Fibroblast of skin of back (primary cell): ENCODE results near the gene ACOT7.
A peak's percentile ranks its signal among the peaks of the same experiment; 100 is the strongest.

Experiments
- DNase-seq: peaks from one replicate; pipeline ENCODE4 v3.0.0-alpha.2; 2013

Gene ACOT7

DNA sequence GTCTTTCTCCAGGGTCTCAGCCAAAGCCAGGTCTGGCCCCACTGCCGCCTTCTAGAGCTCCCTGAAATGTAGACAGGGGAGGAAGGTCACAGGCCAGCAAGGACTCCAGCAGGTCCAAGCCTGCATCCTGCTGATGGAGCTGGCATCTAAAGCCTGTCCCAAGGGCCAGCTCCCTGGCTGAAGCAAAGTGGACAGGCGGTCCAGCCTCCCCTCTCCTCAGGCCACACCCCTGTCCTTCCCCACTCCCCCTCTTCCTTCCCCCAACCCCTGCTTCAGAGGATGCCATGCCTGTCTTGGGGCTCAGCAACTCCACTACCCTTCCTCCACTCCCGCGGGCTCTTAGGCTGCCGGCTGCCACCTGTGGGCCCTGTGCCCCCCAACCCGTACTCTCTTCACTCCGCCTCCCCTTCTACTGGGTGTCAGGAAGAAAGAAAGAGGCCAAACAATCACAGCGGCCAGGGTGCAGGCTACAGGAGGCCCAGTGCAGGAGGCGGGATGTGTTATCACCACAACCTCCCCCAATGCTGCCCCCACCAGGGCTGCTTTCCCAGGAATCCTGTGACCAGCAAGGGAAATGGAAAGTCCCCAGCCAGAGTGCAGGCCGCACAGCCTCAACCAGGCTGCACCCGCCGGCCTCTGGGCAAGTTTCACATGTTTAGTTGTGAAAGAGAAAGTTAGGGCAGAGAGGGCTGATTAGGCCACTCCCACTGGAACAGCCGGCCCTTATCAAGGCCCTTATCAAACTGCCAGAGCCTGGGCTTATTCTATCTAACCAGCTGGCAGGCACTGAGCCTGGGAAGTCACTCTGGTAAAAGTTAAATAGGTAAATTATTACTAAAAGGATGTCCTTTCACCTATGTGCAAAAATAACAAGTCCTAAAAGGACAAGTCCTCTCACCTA is 34.1 kb downstream of the ACOT7 start:
- DNase-seq = peak; percentile 20

DNA sequence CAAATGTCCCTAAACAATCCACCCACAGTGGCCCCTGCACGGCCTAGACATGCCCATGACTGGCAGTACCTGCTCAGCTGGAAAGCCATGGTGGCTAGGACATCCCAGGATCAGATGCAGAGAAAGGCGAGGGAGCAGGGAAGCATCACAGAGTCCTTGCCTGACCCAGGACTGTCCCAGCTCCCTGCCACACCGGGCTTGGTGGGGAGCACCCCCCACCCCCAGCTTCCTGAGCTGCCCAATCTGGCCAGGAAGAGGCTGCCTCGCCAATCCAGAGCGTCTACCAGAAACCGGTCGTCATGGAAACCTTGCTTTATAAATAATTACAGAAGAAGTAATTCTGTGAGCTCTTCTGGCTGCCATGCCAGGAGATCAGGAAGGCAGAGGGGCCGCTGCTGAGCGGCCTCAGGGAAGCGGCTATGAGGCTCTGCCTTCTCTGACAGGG is 34.8 kb downstream of the ACOT7 start:
- DNase-seq = peak; percentile 48

DNA sequence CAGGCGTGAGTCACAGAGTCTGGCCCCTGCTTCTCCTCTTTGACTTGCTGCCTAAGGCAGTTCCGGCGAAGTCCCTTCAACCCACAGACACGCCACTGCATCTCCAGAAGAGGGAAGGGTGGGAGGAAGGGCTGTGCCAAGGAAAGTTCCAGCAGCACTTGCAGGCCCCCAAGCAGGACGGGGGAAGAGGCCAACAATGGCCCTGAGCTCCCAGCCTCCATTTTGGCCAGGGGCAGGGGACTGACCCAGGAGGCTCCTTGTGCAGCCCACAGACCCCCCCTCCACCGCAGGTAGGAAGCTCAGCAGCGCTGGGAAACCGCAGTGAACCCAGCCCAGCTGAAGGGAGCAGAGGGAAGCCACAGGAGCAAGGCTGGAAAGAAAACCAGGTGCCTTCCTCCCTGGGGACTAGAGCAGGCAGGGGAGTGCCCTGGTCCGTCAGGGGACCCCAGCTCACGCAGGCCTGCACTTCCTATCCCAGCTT is 35.4 kb downstream of the ACOT7 start:
- no peak for DNase-seq

DNA sequence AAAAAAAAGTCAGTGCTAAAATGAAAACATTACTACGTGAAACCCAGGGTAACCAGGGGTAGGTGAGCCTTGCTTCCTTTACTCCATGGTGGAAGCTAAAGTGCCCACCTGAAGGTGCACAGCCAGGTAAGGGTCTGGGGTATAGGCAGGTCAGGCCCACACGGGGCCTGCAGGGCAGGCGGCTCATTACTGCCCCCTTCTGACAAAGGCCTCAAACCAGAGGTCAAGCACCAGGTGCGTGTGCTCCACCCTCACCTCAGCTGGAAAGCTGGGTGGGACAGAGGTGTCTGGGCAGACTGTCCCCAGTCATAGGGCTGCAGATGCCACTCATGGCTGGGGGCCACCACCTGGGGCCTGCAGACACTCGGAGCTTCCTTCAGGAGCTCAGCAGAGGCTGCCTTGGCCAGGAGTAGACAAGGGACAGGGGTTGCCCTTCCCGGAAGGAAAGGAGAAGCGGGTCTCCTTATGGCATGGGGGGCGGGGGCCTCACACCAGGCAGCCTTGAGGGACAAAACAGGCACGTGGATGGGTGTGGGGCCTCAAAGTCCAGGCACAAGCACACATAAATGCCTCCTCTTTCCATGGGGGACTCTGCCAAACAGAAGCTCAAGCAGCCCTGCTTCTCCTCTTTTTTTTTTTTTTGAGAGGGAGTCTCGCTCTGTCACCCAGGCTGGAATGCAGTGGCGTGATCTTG is 36.2 kb downstream of the ACOT7 start:
- DNase-seq = no peak

DNA sequence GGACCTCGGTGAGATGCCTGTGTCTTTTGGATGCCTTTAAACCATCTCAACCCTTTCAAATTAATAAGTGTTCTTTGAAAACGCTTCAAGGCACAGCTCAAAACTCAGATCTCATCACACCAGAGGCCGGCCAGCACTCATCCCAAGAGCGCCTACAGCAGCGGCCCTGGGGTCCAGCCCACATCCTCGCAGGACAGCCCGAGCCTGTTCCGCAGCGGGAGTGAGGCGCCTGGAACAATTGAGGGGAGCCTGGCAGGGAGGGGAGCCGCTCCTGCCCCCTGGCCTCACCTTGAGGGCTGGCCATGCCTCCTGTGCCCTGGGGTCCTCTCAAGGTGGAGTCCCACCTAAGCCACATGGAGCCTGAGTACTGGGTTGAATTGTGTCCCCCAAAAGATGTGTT is 37.9 kb downstream of the ACOT7 start:
- DNase-seq = no peak

DNA sequence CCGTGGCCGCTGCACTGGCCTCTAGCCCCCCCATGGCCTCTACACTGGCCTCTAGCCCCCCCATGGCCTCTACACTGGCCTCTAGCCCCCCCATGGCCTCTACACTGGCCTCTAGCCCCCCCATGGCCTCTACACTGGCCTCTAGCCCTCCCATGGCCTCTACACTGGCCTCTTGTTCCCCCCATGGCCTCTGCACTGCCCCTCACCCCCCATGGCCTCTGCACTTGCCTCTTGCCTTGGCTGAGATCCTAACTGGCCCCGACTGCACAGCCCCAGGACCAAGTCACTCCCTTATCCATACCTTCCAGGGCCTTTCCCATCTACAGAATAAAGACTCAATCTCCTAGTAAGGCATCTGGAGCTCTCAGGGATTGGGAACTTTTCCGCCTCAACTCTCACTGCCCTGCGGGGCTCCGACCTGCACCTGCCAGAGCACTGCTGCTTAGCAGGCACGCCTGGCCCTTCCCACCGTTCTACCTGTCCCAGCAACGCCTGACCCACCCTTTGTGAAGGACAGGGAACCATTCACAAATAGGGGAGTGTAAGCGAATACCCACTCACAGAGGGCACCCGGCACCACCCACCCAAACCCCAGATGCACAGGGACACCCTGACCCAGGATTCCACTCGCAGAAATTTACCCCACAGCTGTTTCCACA is 38.8 kb downstream of the ACOT7 start:
- DNase-seq = no peak

DNA sequence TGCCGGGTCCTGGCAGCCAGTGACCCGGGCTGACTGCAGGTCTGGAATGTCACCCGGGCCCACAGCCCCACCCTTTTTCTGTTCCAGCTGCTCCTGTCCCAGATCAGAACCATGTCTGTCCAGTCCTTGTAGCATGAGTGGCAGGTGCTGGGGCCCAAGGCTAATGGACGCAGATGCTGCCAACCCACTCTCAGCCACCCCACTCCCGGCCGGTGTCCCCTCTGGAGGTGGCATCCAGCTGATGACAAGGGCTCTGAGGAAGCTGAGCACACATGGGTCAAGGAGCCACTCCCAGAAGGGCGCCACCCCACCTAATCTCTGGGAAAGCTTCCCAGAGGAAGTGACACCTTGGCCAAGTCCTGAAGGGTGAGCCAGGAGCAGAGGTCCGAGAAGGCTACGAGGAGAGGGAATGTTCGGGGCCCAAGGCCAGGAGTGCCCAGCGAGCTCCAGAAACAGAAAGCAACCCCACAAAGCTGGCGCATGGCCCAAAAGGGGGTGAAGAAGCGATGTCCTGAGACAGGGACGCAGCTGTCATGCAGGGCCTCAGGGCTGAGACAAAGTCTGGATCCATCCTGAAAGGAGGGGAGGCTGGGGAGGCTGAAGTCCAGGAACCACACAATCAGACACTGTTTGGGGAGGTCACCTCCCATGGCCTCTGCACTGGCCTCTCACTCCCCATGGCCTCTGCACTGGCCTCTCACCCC is 39.5 kb downstream of the ACOT7 start:
- DNase-seq = no peak

DNA sequence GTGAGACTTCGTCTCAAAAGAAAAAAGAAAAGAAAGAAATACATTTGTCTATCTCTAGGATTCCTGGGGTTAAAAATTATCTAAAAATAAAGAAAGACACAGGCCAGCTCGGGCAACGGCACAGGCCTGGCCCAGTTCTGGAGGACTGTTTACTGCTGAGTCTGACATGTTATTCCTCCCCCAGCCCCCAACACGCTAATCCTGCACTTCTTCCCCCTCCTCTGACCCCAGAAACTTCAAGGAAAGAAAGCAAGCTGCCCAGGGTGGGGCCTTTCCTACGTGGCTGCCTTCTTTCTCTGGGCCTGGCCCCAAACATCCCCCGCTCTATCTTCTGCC is 40.0 kb downstream of the ACOT7 start:
- no peak for DNase-seq

DNA sequence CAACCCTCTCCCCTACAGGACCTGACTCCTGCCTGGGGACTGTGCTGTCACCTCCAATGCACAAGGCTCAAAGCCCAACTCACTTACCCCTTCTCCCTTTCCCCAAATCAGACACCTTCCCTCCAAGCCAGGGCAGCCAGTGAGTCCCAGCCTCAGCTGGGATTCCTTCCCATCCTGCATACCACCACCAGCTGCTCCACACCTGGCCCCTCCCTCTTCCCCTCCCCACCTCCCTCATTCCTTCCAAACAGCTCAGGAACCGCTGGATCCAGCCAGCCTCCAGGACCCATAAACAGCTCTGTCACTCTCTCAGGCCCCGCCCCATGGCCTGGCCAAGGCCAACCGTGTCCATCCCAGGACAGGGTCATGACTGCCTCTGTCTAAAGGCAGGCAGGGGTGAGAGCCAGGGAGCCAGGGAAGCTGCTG is 41.4 kb downstream of the ACOT7 start:
- DNase-seq = no peak

DNA sequence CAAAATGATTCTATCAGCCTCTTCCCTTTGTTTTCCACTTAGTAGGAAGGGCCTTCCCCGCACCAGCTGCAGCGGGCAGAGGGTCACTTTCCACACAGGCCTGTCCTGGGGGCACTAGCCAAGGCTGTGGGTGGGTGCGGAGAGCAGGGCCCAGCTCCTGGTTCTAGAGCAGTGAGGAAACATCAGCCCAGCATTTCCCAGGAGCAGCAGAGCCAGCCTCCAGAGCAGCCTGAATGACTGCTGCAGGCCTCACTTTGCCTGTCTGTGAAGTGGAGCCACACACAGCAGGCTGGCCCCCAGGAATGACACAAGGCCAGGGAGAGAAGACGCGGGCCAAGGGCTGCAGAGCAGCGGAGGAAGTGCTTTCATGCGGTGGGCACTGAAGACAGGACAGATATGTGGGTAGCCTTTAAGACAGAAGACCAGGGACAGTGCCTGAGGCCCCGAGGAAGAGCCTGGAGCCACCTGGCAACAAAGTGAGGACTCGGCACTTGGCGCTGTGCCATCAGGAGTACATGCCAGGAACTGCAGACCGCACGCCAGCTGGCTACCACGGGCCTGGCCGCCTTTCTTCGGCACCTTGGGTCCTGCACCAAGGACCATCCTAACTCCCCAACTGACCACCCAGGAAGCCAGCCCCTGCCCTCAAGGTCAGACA is 42.0 kb downstream of the ACOT7 start:
- DNase-seq = no peak

DNA sequence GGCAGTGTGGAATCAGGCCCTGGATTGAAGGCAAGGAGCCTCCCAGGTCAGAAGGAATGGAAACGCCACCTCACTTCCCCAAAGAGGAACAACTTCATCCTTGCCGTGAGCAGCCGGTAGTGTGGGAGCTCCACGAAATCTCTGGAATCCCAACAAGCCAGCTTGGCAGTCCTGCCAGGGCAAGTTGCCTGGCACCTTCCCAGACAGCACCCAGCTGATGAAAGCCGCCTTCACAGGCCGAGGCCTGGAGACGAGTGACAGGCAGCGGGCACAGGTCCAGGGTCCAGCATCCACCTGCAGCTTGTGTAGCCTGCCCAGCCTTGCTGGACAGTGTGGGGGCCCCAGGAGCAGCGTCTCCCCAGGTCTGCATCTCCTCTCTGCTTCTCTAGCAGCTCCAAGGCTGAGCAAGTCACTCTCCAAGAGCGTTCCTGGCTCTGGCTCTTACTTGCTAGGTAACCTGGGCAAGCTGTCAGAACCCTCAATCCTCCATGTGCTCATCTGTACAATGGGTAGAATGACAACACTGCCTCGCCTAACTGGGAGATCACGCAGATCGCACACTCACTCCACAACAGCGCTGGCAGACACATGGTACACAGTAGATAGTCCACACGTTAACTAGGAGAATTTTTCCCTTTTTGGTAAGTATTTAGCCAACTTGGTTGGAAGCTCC is 43.0 kb downstream of the ACOT7 start:
- no peak for DNase-seq

DNA sequence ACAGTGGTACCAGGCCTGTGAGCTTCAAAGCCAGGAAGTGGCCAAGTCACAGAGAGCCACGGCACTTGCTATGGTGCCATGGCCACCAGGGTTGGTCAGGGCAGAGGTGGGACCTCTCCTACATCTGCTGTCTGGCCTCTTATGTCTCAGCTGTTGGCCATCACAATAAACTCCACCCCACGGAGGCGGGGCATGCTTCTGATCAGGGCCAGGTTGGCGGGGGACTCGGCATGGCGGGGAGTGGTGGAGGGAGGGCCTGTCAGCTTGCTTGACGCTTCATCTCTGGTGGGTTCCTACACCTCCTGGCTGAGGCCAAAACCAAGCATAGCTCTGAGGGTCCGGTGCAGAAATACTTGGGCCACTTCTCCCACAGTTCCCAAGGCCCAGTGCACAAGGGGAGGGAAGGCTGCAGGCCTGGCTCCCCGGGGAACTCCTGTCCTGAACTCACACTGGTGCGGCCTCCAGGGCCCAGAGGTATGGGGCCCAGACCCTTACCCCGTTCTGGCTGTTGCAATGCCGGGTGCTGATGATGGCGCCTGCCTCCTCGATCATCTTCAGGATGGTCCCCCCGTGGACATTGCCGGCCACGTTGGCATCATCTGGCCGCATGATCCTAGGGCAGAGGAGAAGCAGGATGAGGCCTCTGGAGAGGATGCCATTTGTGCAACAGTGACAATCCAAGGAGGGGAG is 44.2 kb downstream of the ACOT7 start:
- DNase-seq = no peak

DNA sequence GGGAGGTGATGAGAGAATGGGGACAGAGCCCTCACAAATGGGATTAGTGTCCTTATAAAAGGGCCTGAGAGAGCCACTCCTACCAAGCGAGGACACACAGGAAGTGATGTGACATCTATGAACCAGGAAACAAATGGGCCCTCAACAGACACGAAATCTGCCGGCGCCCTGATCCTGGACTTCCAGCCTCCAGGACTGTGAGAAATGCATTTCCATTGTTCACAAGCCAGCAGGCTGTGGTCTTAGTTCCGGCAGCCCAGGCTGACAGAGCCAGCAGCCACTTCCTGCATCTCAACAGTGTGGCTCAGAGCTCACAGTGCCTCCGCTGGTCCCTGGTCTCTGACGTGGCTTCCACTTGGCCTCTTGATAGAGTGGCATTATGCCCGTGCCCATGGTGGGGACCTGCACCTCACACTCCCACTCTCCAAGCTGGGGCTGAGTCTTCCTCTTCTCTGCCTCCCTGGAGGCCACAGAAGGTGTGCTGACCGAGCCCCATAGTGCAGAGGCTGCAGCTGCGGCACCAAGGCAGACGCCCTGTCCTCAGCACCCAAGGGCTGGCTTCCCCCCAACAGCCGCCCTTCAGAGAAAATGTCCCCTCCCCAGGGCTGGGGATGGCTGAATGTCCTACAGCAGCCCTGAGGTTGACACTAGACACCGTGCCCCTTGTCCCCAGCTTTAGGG is 44.9 kb downstream of the ACOT7 start:
- DNase-seq = peak; percentile 19

DNA sequence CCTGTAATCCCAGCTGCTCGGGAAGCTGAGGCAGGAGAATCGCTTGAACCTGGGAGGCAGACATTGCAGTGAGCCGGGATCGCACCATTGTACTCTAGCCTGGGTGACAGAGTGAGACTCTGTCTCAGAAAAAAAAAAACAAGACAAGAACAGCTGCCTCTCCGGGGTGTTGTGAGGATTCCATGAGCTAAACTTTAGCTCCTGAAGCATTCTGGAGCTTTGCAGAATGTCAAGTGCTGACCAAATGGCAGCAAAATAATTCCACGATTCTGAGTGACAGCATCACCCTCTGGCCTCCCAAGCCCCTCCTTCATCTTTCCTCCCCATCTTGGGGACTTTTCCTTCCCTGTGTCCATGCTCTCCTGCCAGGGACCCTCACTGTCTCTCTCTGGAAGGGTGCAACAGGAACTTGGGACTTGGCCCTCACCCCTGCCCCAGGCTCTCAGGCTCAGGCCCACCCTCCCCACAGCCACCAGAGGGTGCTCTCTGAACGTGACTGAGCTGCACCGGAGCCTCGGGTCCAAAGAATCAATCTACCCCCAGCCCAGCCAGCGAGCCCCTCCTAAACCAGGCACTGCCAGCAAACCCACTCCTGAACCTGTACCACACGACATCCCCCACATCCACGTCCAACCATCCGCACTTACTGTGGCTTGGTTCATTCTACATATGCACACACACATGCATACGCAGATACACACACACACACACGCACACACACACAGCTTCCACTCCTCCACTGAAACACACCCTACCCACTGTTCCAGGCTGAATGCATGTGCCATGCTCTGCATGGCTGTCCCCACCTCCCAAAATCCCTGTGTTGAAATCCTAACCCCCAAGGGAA is 45.7 kb downstream of the ACOT7 start:
- DNase-seq = no peak

DNA sequence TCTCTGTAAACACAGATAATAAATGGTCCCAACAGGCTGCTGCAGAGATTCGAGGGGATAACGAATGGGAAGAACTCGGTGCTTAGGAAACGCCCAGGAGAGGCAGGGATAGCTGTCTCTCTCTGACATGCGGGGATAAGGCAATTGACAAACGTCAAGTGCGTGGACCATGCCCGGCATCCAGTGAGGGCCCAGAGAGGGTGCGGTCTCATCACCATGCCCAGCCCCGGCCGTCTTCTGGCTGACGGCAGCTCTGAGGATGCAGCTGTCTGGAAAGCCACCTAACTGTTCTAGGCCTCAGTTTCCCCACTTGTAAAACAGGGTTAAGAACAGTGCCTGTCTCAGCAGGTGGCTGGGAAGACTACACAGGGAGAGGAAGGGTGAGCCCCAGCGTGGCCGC is 48.1 kb downstream of the ACOT7 start:
- no peak for DNase-seq

DNA sequence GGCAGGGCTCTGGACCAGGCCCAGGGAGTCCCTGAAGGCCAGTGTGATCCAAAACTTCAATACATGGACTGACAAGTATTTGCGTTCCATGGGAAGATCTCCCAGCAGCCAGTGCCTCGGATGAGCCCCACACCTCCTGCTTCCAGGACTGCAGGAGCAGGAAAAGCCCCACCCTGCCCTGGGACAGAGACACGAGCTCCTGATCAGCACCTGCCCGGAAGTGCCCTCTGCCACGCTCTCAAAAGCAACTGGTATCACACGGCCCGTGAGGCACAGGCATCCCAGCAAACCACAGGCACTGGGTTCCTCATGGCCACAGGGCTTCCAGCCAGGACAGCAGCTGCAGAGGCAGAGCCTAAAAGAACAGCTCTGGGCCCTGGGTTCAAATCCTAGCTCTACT is 48.6 kb downstream of the ACOT7 start:
- no peak for DNase-seq

DNA sequence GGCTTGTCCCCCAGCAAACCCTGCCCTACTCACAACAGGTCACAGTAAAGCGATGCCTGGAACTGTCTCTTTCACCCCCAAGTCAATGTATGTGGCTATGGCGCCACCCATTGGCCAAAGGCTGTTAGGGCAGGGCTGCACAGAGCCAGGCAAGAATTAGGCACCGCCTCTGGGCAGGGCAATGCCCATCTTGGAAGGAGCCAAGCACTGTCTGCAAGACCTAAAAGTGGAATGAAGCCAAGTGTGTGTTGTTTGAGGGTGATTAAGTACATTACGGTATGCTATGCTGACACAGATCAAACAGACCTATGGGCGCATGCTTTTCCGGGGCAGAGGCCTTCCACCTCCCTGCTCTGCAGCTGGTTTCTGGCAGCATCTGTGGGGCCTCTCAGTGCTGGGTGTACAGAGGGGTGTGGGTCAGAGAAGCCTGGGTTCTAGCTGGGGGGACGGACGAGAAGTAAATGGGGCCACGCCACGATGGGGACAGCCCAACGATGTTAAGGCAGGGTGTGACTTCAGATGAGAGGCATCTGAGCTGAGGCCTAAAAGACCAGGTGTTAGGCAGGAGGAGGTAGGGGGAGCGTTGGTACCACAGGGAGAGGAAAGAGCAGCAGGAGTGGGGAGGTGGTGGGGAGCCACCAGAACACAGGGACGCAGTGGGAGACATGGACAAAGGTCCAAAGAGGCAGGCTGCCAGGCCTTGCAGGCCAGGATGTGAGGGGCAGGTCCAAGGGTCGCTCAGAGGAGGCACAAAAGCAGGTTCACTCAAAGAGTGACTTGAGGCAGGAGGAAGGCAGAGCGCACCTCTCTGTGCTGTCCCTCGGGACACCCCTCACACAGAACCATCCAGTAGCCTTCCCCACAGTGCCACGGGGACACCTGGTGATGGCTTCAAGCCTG is 49.8 kb downstream of the ACOT7 start:
- DNase-seq = peak; percentile 78

DNA sequence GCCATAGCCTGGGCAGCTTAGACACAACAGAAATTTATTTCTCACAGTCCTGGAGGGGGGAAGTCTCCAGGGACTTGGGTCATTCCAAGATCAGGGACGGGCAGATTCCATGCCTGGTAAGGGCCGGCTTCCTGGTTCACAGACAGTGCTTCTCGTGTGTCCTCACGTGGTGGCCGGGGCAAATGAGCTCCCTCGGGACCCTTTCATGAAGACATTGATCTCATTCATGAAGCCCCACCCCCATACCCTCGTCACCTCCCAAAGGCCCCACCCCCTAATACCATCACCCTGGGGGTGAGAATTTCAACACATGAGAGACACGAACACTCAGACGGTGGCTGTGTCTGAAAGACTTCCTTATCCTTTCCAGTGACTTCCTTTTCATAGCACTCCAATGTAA is 51.5 kb downstream of the ACOT7 start:
- DNase-seq = peak; percentile 85
